Lower lobe of right lung (tissue), 2 donors: ENCODE measurements around the gene SHFL. TPM values are rescaled to one million over a fixed set of nuclear protein-coding genes. Genes with fewer than 3 reads are reported as not detected.

Source experiments
- ATAC-seq, 2 donors: fragments of 200-7000 bp; cut with Tn5 transposase; one replicate each; pipeline ENCODE4 v1.9.1; 2020 to 2022; ENCODE audit warnings: mild to moderate bottlenecking in 2 of 2, moderate library complexity in 2 of 2
- DNase-seq: peaks from one replicate; pipeline ENCODE4 v3.0.0-alpha.2; 2020
- H3K27ac ChIP-seq: fragments of 200-600 bp; one replicate; pipeline ENCODE4 v1.8.0; 2022
- H3K27me3 ChIP-seq: fragments of 200-600 bp; one replicate; pipeline ENCODE4 v1.8.0; 2022; ENCODE audit warnings: low read depth
- H3K36me3 ChIP-seq: fragments of 200-600 bp; one replicate; pipeline ENCODE4 v1.8.0; 2022; ENCODE audit warnings: mild to moderate bottlenecking
- H3K4me1 ChIP-seq: fragments of 200-600 bp; one replicate; pipeline ENCODE4 v1.8.0; 2022
- H3K4me3 ChIP-seq: fragments of 200-600 bp; one replicate; pipeline ENCODE4 v1.8.0; 2022; ENCODE audit warnings: mild to moderate bottlenecking
- H3K9me3 ChIP-seq: fragments of 200-600 bp; one replicate; pipeline ENCODE4 v1.8.0; 2022
- CTCF ChIP-seq: fragments of 200-600 bp; IDR thresholded peaks from one replicate; pipeline ENCODE4 v1.8.0; 2022; ENCODE audit warnings: antibody characterized with exemption, mild to moderate bottlenecking
- intact Hi-C: fragments of 100-400 bp; cut with DNase I; formaldehyde crosslinking; loops from one replicate; pipeline ENCODE4 v1.11.0; 2022
- total RNA-seq: library from RNA; stranded (reverse); fragmentation: NEBNext Ultra II Directional; extraction: Animal tissue kit (Norgen Biotek cat#: 25700); gene quantifications from one replicate; pipeline ENCODE4 v1.2.1, GENCODE V29; 2021
- donor health status: DM: no; HTN: yes; CAD: no; lungs with severe emphysema.

Gene SHFL
- total RNA-seq, 1 donor from 2014 or later: 43.4 TPM

GRCh38 chr19:10110972-10111317 is 24.8 kb downstream of the SHFL start:
- H3K9me3 ChIP-seq: no peaks in the 10 kb centered on the region
- H3K36me3 ChIP-seq: peaks cover 64% of the 10 kb centered on the region
- no peaks in the 10 kb centered on the region for H3K27me3 ChIP-seq
- intact Hi-C loops: no loop called here
- H3K4me1 ChIP-seq: peaks cover 24% of the 10 kb centered on the region
- peak overlapping the region; percentile 36 for H3K27ac ChIP-seq
- DNase-seq (no peak), ATAC-seq (no peak)
- H3K4me3 ChIP-seq: no peak overlapping the region
- TF ChIP-seq CTCF: no peak

GRCh38 chr19:10111405-10111811 is 25.3 kb downstream of the SHFL start, which contains the start of gene P2RY11:
TSS of gene P2RY11 (plus strand) at chr19:10111693. CDS start at chr19:10111722, 29 bp downstream.
- no peaks in the 10 kb centered on the region for H3K27me3 ChIP-seq
- H3K4me3 ChIP-seq: peak within 1 kb of the TSS; percentile 30
- intact Hi-C loops: no loop called here
- TF ChIP-seq CTCF: no peak
- H3K9me3 ChIP-seq: no peaks in the 10 kb centered on the region
- H3K27ac ChIP-seq: peak within 1 kb of the TSS; percentile 53
- DNase-seq (peak; percentile 67), ATAC-seq (peak in 1 of 2 donors; percentile 20)
- peaks cover 24% of the 10 kb centered on the region for H3K4me1 ChIP-seq
- peaks cover 69% of the 10 kb centered on the region for H3K36me3 ChIP-seq

GRCh38 chr19:10112037-10112761 is 26.1 kb downstream of the SHFL start:
- no peak for TF ChIP-seq CTCF
- peak; percentile 78 for DNase-seq
- H3K27ac ChIP-seq: peak overlapping the region; percentile 53
- intact Hi-C loops: no loop called here
- H3K36me3 ChIP-seq: peaks cover 77% of the 10 kb centered on the region
- no peaks in the 10 kb centered on the region for H3K27me3 ChIP-seq
- peaks cover 17% of the 10 kb centered on the region for H3K4me1 ChIP-seq
- H3K9me3 ChIP-seq: no peaks in the 10 kb centered on the region
- ATAC-seq: peak; percentile 10 to 43
- H3K4me3 ChIP-seq: peak overlapping the region; percentile 30

GRCh38 chr19:10112895-10113591 is 26.9 kb downstream of the SHFL start:
- intact Hi-C loops: no loop called here
- H3K27ac ChIP-seq: no peak overlapping the region

GRCh38 chr19:10113592-10113963 is 27.5 kb downstream of the SHFL start:
- peak; percentile 46 for DNase-seq
- ATAC-seq: peak in 1 of 2 donors; percentile 1
- H3K9me3 ChIP-seq: no peaks in the 10 kb centered on the region

More at GRCh38 chr19:10112895-10113591, 26.9 kb downstream of the SHFL start:
- Histone ChIP-seq H3K4me3 (peak overlapping the region; percentile 21), H3K4me1 (peaks cover 16% of the 10 kb centered on the region), H3K36me3 (peaks cover 77% of the 10 kb centered on the region), H3K9me3 (no peaks in the 10 kb centered on the region), H3K27me3 (no peaks in the 10 kb centered on the region)
- peak; percentile 52 to 56 for ATAC-seq
- peak; percentile 51 for TF ChIP-seq CTCF
- DNase-seq: peak; percentile 67

More at GRCh38 chr19:10113592-10113963, 27.5 kb downstream of the SHFL start:
- intact Hi-C loops: no loop called here
- H3K27me3 ChIP-seq: no peaks in the 10 kb centered on the region
- TF ChIP-seq CTCF: no peak
- H3K4me3 ChIP-seq: no peak overlapping the region
- no peak overlapping the region for H3K27ac ChIP-seq
- H3K4me1 ChIP-seq: peaks cover 17% of the 10 kb centered on the region
- H3K36me3 ChIP-seq: peaks cover 77% of the 10 kb centered on the region
